Peyer's patch (tissue), 4 donors: ENCODE results near the gene PRR3.

Experiments
- CTCF ChIP-seq, 6 experiments: fragments of 450-650 bp in 4 of 6; fragments of 200-600 bp in 2 of 6; sonication (generic) in 1 of 6; IDR thresholded peaks; one replicate each; pipeline ENCODE4 v1.5.1; 2017 to 2019; ENCODE audit warnings: antibody characterized with exemption in 6 of 6, mild to moderate bottlenecking in 3 of 6, moderate library complexity in 1 of 6
- POLR2A ChIP-seq, 2 donors: fragments of 450-650 bp; IDR thresholded peaks; one replicate each; pipeline ENCODE4 v1.5.1; 2017; ENCODE audit warnings: antibody characterized with exemption in 2 of 2, mild to moderate bottlenecking in 2 of 2, moderate library complexity in 2 of 2

GRCh38 chr6:30601436-30601814 is 44.3 kb downstream of the PRR3 start:
- TF ChIP-seq CTCF (IDR thresholded peaks at IDR 0.05) (no peak), POLR2A (IDR thresholded peaks at IDR 0.05) (no peak)
